Measurements from ENCODE around the gene ZCCHC2. TPM values are rescaled to one million over a fixed set of nuclear protein-coding genes. Genes with fewer than 3 reads are reported as not detected.

The ZCCHC2 gene
- total and polyA plus RNA-seq, 2 of the 8 experiments (the other 6 are each of a cell fraction or from before 2014, with no cell fraction given), result 13.5 to 18.6 TPM

- POLR2A ChIA-PET (ENCODE audit: partially characterized antibody), result no interaction called here
- Histone ChIP-seq H4K5ac (ENCODE audit: insufficient read length, low read depth, low read length) (no peak overlapping the region), H3K4me1 (replicated peaks in 1 of 4; ENCODE audit: control insufficient read depth in 3 of 4, insufficient read depth in 4 of 4, low read length in 3 of 4) (peaks cover 10 to 24% (median 19%) of the 10 kb centered on the region in 4 experiments), H3K4ac (replicated peaks; ENCODE audit: insufficient read length, low read depth, low read length) (no peak overlapping the region), H2BK20ac (ENCODE audit: low read length) (no peak overlapping the region), H2AFZ (ENCODE audit: low read length) (peak overlapping the region; percentile 60), H3K4me3 (ENCODE audit: extremely low read depth in 1 of 4, insufficient read depth in 2 of 4, low read depth in 3 of 4, low read length in 4 of 4) (peak overlapping the region in 3 of 4 experiments; percentile 2 to 16 (median 12); a peak in 4 of 8 replicates), H3K36me3 (ENCODE audit: control insufficient read depth in 2 of 4, insufficient read depth in 4 of 4, low read length in 3 of 4) (no peaks in the 10 kb centered on the region), H3K18ac (ENCODE audit: extremely low read depth, low read length) (peak overlapping the region; percentile 1; the same call in 1 of the 2 replicates), H3K9me3 (ENCODE audit: insufficient read depth in 2 of 2, low read depth in 1 of 2, low read length in 1 of 2) (no peaks in the 10 kb centered on the region), H3K9ac (replicated peaks in 1 of 4; ENCODE audit: extremely low read depth in 1 of 4, low read depth in 3 of 4, low read length in 3 of 4) (no peak overlapping the region; a peak in 1 of 7 replicates), H3K27me3 (replicated peaks in 1 of 4; ENCODE audit: control insufficient read depth in 3 of 4, extremely low read depth in 1 of 4, insufficient read depth in 3 of 4, low read length in 3 of 4) (peaks cover 0 to 3% (median 0%) of the 10 kb centered on the region in 4 experiments; a peak in 1 of 7 replicates), H2BK120ac (replicated peaks; ENCODE audit: low read depth, low read length) (no peak overlapping the region), H2BK12ac (ENCODE audit: low read depth, low read length) (peak overlapping the region; percentile 71; the same call in 1 of the 2 replicates), H4K8ac (ENCODE audit: extremely low read depth, insufficient read depth, low read length) (no peak overlapping the region), H2BK15ac (ENCODE audit: low read length) (no peak overlapping the region), H3K23me2 (ENCODE audit: low read depth, low read length) (peaks cover 2% of the 10 kb centered on the region), H3K56ac (replicated peaks; ENCODE audit: insufficient read length, low read depth, low read length) (no peak overlapping the region), H3K79me1 (ENCODE audit: low read depth, low read length) (no peaks in the 10 kb centered on the region), H3K4me2 (ENCODE audit: insufficient read depth in 1 of 2, low read depth in 2 of 2, low read length in 2 of 2) (peak overlapping the region; percentile 29 to 62), H2AK5ac (ENCODE audit: low read depth, low read length) (no peak overlapping the region), H3K27ac (ENCODE audit: low read depth, low read length) (no peak overlapping the region), H3K14ac (ENCODE audit: insufficient read length) (no peak overlapping the region), H2BK5ac (ENCODE audit: low read depth, low read length) (peak overlapping the region; percentile 30; the same call in 1 of the 2 replicates), H4K91ac (replicated peaks; ENCODE audit: insufficient read length, low read length) (peak overlapping the region; percentile 31), H3K79me2 (ENCODE audit: control insufficient read depth in 1 of 2, insufficient read depth in 2 of 2, low read length in 2 of 2) (no peaks in the 10 kb centered on the region), H4K20me1 (replicated peaks in 1 of 2; ENCODE audit: control insufficient read depth in 1 of 2, insufficient read depth in 2 of 2, low read length in 2 of 2) (no peaks in the 10 kb centered on the region), H3K23ac (ENCODE audit: insufficient read length) (no peak overlapping the region)
- FAIRE-seq (no peak), DNase-seq (ENCODE audit: low read depth in 1 of 2, low spot score in 2 of 2) (peak in 1 of 2 experiments; percentile 73)
- CTCF ChIA-PET (ENCODE audit: partially characterized antibody), result interaction anchor here (0.6 to 2.1 kb wide), 6 partner anchors 24 to 362 kb away, joined by 3 to 12 read pairs (median 4); no protein-coding TSS in a partner anchor
- 46% methylated on average over 24 of the region's 24 CpGs; no CpG with 5 or more reads in 1 of the 2 experiments for WGBS, 2 experiments (ENCODE audit: extremely low coverage in 1 of 2, insufficient coverage in 1 of 2, insufficient read length in 1 of 2, insufficient replicate concordance in 2 of 2, low coverage in 1 of 2, low lambda C conversion rate in 2 of 2, missing lambda C conversion rate in 1 of 2)
- TF ChIP-seq SIN3A (conservative IDR thresholded peaks at IDR 0.05 in 1 of 2, IDR thresholded peaks at IDR 0.05 in 1 of 2; ENCODE audit: low read depth in 1 of 2, low read length in 2 of 2), result no peak
- no peak for TF ChIP-seq EP300 (IDR thresholded peaks at IDR 0.05; ENCODE audit: borderline replicate concordance in 1 of 2, low read depth in 2 of 2, low read length in 2 of 2)
- 0 out of 2 replicates have a peak, but pooled peaks have one; percentile 44 for TF ChIP-seq SRF (IDR thresholded peaks at IDR 0.05; ENCODE audit: low read depth, low read length)
- no peak for TF ChIP-seq KDM1A (IDR thresholded peaks at IDR 0.05; ENCODE audit: borderline replicate concordance, low read length)
- TF ChIP-seq BCL11A (IDR thresholded peaks at IDR 0.05; ENCODE audit: low read depth in 2 of 2, low read length in 2 of 2), result no peak
- TF ChIP-seq KDM5A (IDR thresholded peaks at IDR 0.05; ENCODE audit: low read length), result no peak
- no peak for TF ChIP-seq FOSL1 (IDR thresholded peaks at IDR 0.05; ENCODE audit: insufficient read depth, low read depth, low read length)
- no peak for TF ChIP-seq POLR2A (IDR thresholded peaks at IDR 0.05; ENCODE audit: control extremely low read depth in 1 of 2, low read depth in 2 of 2, low read length in 2 of 2)
- TF ChIP-seq TBP (IDR thresholded peaks at IDR 0.05; ENCODE audit: low read depth, low read length), result peak; percentile 94
- TF ChIP-seq RAD21 (IDR thresholded peaks at IDR 0.05 in 1 of 2, conservative IDR thresholded peaks at IDR 0.05 in 1 of 2; ENCODE audit: low read depth in 2 of 2, low read length in 2 of 2), result 0 out of 4 replicates have a peak, but pooled peaks of 1 of the 2 experiments have one; percentile 7
- no peak for TF ChIP-seq RFX5 (IDR thresholded peaks at IDR 0.05; ENCODE audit: borderline replicate concordance, low read depth, low read length)
- no peak for TF ChIP-seq SP2 (IDR thresholded peaks at IDR 0.05; ENCODE audit: low read length)
These were observed 88.0 kb downstream of the ZCCHC2 start for GRCh38 chr18:62610701-62611411.
